ENCODE results near the gene STEAP4.

DNA sequence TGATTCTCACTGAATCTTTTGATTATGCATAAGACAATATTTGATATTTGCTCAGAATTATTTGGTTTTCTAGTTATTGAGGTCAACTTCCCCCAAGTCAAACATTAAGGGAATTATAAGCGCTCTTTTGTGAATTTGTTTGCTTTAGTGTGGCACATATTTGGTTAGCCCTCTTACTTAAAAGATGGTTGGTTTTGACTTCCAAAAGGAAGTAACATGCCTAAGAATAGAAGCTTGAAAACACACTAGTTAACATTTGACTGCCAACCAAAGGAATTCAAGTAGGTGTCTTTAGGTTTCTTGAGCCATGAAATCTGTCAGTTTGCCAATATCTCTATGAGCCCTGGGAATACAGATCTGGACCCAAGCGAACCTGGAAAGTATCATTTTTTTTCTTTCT lies 24.9 kb downstream of the STEAP4 start:
- no peak for TF ChIP-seq EZH2 (IDR thresholded peaks at IDR 0.05; ENCODE audit: low read length)
- TF ChIP-seq, protein P1, sequence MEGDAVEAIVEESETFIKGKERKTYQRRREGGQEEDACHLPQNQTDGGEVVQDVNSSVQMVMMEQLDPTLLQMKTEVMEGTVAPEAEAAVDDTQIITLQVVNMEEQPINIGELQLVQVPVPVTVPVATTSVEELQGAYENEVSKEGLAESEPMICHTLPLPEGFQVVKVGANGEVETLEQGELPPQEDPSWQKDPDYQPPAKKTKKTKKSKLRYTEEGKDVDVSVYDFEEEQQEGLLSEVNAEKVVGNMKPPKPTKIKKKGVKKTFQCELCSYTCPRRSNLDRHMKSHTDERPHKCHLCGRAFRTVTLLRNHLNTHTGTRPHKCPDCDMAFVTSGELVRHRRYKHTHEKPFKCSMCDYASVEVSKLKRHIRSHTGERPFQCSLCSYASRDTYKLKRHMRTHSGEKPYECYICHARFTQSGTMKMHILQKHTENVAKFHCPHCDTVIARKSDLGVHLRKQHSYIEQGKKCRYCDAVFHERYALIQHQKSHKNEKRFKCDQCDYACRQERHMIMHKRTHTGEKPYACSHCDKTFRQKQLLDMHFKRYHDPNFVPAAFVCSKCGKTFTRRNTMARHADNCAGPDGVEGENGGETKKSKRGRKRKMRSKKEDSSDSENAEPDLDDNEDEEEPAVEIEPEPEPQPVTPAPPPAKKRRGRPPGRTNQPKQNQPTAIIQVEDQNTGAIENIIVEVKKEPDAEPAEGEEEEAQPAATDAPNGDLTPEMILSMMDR (optimal IDR thresholded peaks at IDR 0.05 in 1 of 3, IDR thresholded peaks at IDR 0.05 in 1 of 3, conservative IDR thresholded peaks at IDR 0.05 in 1 of 3; ENCODE audit: extremely low read depth in 1 of 3, insufficient read depth in 2 of 3, low read length in 3 of 3) = no peak

All from keratinocyte (primary cell).